Myocyte (in vitro differentiated cells): ENCODE data around the gene SPAG17. TPM values are rescaled to one million over a fixed set of nuclear protein-coding genes. Genes with fewer than 3 reads are reported as not detected.

Experiments
- DNase-seq: peaks from one replicate; pipeline ENCODE4 v3.0.0-alpha.2; 2012; ENCODE audit warnings: low read depth
- polyA plus RNA-seq: library from polyadenylated mRNA; unstranded; fragments of >200 nt; gene quantifications from one replicate; pipeline ENCODE4 v1.2.1, GENCODE V29; 2012; ENCODE audit warnings: missing spikeins
- total RNA-seq: library from RNA; depleted of rRNA; stranded (reverse); fragments of >200 nt; gene quantifications from 2 replicates; pipeline ENCODE4 v1.2.3, GENCODE V29; 2014

SPAG17 gene
- not detected in 2 replicates for total RNA-seq
- not detected for polyA plus RNA-seq

- peak; percentile 14 for DNase-seq
Measured at GRCh38 chr1:118185084-118185832, at the start of gene SPAG17. Gene SPAG17 (minus strand): TSS chr1:118185228. CDS start chr1:118185157, 71 bp downstream.

DNA sequence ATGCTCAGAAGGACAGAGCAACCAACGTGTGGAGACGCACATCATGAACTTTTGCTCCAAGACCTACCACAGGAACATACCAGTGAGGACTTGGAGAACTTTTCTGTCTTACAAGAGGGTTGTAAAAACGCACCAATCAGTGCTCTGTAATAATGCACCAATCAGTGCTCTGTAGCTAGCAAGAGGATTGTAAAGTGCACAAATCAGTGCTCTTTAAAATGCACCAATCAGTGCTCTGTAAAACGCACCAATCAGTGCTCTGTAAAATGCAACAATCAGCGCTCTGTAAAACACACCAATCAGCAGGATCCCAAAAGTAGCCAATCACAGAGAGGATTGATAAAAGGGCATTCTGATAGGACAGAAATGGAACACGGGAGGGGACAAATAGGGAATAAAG is 40.4 kb upstream of the SPAG17 start:
- no peak for DNase-seq

DNA sequence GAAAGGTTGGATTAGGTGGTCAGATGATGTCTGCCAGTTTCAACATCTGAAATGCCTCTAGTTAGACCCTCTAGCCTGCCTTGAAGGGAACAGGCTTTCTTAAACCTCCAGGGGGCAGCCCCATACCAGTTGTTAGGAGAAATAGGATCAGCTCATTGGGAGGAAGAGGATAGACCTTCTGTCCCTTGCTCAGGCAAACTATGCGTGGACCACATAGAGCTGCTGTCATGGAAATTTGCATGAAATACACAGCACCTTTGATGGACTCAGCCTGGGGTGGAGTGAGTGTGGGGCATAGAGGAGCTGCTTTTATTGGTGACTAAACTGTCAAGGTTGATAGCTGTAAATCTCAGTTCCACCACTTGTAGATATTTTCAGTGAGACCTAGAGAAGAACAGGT is 38.4 kb upstream of the SPAG17 start:
- peak; percentile 61 for DNase-seq

- no peak for DNase-seq
Measured at GRCh38 chr1:118219438-118219837, 34.4 kb upstream of the SPAG17 start.

- DNase-seq = peak; percentile 13
Measured at GRCh38 chr1:118217141-118217838, 32.3 kb upstream of the SPAG17 start.

GRCh38 chr1:118214866-118215265 is 29.8 kb upstream of the SPAG17 start:
- no peak for DNase-seq

DNA sequence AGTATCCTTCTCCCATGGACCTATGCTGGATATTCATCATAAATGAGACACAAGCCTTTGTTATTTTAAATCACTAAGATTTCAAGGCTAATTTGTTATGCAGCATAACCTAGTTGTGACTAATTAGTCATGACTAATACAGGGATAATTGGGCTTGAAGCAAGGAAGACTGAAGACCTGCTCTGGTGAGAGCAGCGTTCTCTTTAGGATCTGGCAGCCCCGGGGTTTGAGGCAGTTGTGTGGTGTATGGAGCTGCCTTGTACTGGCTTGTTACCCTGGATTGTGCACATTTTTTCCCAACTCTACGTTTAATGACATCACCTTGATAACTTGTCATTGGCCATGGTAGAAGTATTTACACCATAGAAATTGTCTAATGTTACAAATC is 25.7 kb upstream of the SPAG17 start:
- no peak for DNase-seq

DNA sequence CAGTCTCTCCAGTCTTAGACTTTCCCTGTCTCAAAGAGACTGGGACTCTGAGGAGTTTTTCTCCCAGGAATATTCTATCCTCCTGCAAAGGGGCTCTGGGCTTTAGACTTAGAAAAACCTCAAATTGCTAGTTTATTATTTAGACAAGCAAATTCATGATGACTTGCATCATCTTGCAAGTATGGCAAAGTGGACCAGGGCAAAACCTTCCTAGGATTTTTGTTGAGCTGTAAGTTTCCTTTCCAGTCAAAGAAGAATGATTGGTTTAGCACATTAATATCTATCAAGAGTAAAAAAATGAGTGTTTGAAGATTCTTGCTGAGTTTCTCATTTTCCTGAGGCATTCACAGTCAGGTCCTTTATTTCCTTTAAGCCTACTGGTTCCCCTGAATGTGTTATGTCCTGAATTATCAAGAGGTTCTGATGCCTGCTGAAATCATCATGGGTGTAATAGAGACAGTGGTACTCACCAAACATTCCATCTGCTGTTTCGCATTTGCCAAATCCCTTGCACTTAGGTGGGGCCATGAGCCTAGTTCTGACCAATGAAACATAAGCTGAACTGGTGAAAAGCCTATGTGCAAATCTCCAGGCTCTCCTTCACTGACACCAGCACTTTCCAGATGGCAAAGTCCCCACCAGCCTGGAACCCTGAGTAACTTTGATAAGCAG is 25.2 kb upstream of the SPAG17 start:
- DNase-seq = no peak

DNA sequence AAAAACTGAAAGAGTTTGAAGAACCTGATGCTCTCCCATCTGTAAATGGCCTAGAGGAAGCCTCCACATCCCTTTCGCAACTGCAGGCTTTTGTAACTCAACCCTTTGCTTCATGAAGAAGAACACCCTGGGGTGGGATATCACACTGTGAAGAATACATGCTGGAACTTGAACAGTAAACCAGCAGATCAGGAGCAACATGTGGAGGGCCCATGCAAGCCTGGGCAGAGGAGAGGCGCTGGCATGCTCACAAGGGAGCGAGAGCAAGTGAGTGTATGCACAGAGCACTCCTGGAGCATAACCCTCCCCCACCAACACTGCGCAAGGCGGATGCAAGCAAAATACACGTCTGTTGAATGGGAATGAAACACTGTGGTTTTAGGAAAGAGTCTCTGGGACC is 24.6 kb upstream of the SPAG17 start:
- no peak for DNase-seq

- DNase-seq = no peak
Measured at GRCh38 chr1:118206966-118207365, 21.9 kb upstream of the SPAG17 start.

GRCh38 chr1:118204648-118205047 is 19.6 kb upstream of the SPAG17 start:
- peak; percentile 82 for DNase-seq

- DNase-seq = no peak
Measured at GRCh38 chr1:118204105-118204504, 19.1 kb upstream of the SPAG17 start.

- no peak for DNase-seq
Measured at GRCh38 chr1:118202076-118202608, 17.1 kb upstream of the SPAG17 start.

GRCh38 chr1:118201524-118201923 is 16.5 kb upstream of the SPAG17 start:
- DNase-seq = no peak

DNA sequence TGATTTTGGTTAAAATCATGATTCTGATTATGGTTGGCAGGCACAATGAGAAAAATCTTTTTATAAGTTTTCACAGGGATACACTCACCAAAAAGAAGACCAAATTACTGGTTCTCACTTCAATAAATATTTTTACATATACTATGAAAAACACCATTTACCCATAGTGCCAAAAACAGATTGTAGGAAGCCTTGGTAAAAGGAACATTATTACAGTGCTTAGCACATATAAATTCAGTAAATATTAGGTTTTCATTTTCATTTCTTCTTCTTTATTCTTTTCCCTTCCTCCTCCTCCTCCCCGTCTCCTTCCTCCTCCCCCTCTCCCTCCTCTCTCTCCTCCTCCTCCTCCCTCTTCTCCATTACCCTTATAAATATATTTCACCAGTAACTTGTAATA is 15.8 kb upstream of the SPAG17 start:
- no peak for DNase-seq

- no peak for DNase-seq
Measured at GRCh38 chr1:118190561-118190960, 5.5 kb upstream of the SPAG17 start.

DNA sequence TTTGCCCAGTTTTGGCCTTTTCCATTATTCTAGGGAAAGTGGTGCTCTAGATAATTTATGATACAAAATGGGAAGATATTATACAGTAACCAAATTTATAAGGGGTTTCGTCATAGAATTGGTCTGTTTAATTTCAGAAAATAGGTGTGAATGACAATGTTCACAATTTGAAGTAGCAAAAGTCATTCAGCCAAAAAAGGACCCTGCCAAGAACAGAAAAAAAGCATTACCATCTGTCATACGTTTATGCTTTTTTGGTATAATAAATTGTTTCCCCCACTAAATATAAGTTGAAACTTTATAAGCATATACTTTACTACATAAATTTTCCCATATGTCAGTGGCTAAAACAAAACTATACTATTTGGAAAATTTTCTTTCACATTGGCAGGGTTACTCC is 4.5 kb upstream of the SPAG17 start:
- no peak for DNase-seq

DNA sequence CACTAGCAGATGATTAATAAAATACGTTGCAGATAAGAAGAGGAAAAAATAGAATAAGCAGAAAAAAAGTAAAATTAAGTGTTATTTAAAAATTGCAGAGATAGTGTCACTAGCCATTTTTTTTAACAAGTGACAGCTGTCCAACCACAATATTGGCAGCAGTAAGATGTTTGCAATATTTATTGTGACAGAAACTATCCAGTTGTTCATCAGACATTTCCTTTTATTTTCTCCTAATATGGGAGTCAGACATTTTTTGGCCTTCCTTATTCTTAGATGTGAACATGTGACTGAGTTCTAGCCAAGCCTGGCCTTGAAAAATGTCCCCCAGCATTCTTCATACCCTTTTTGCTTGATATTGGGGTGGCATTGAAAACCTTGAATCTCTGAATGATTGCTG is 3.4 kb upstream of the SPAG17 start:
- DNase-seq = no peak

- no peak for DNase-seq
Measured at GRCh38 chr1:118186026-118186425, 998 bp upstream of the SPAG17 start.

- DNase-seq = no peak
Measured at GRCh38 chr1:118184739-118185083, 317 bp downstream of the SPAG17 start.

DNA sequence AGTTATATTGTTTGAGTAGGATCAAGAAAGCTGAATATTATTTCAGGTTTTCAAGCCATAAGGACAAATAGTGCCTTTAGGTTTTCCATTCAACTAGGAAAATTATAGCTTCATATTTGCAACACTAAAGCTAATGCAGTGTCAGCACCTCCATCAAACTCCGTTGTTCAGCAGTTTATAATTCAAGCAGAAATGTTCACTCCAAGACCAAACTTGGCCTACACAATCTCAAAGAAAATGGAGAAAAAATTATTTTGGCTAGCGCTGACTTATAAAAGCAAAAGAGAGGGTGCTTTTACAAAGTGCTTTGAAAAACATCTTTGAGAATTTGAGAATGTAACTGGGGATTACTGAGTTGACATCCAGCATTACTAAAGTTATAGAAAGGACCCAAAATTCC is 1.4 kb downstream of the SPAG17 start:
- no peak for DNase-seq

- no peak for DNase-seq
Measured at GRCh38 chr1:118177998-118178397, 7.0 kb downstream of the SPAG17 start.
